HG03432 (cell line): Measurements from ENCODE around the gene SRCIN1.
A peak's percentile ranks its signal among the peaks of the same experiment; 100 is the strongest.
"Not testable (repeated sequence)": the region's sequence is repeated elsewhere in the genome, so short reads cannot be mapped to it uniquely, and the experiment has no call there.

Source experiments
- ATAC-seq: cut with Tn5 transposase; IDR thresholded peaks from one replicate; pipeline ENCODE4 v1.9.1; 2021; ENCODE audit warnings: mild to moderate bottlenecking, moderate library complexity; ENCODE audit not compliant: unreplicated experiment

Gene SRCIN1

GRCh38 chr17:38605841-38606645, at the start of gene SRCIN1:
Gene SRCIN1 (minus strand): TSS chr17:38605952. CDS start chr17:38605705, 247 bp downstream.
- no peak for ATAC-seq

- ATAC-seq: no peak
These were observed 49.0 kb upstream of the SRCIN1 start for GRCh38 chr17:38654411-38655398.

- ATAC-seq: no peak
These were observed 47.9 kb upstream of the SRCIN1 start for GRCh38 chr17:38653679-38654078.

GRCh38 chr17:38653230-38653629, 47.5 kb upstream of the SRCIN1 start:
- no peak for ATAC-seq

- ATAC-seq: not testable (repeated sequence)
These were observed 45.0 kb upstream of the SRCIN1 start for GRCh38 chr17:38650653-38651173.

GRCh38 chr17:38637951-38638350, 32.2 kb upstream of the SRCIN1 start:
- no peak for ATAC-seq

GRCh38 chr17:38636054-38636453, 30.3 kb upstream of the SRCIN1 start:
- ATAC-seq: no peak

GRCh38 chr17:38632334-38632733, 26.6 kb upstream of the SRCIN1 start:
- no peak for ATAC-seq

- ATAC-seq: no peak
These were observed 22.7 kb upstream of the SRCIN1 start for GRCh38 chr17:38628441-38628840.

GRCh38 chr17:38627957-38628356, 22.2 kb upstream of the SRCIN1 start:
- no peak for ATAC-seq

- not testable (repeated sequence) for ATAC-seq
These were observed 21.0 kb upstream of the SRCIN1 start for GRCh38 chr17:38626606-38627226.

GRCh38 chr17:38625482-38625881, 19.7 kb upstream of the SRCIN1 start:
- ATAC-seq: no peak

GRCh38 chr17:38624782-38625355, 19.1 kb upstream of the SRCIN1 start:
- ATAC-seq: peak; percentile 57

GRCh38 chr17:38621538-38621937, 15.8 kb upstream of the SRCIN1 start:
- no peak for ATAC-seq

- no peak for ATAC-seq
These were observed 15.0 kb upstream of the SRCIN1 start for GRCh38 chr17:38620551-38621277.

GRCh38 chr17:38619937-38620550, 14.3 kb upstream of the SRCIN1 start:
- no peak for ATAC-seq

GRCh38 chr17:38619451-38619795, 13.7 kb upstream of the SRCIN1 start:
- no peak for ATAC-seq

- no peak for ATAC-seq
These were observed 12.4 kb upstream of the SRCIN1 start for GRCh38 chr17:38617967-38618760.
